ENCODE data around the gene MGAT5B. TPM values are rescaled to one million over a fixed set of nuclear protein-coding genes. Genes with fewer than 3 reads are reported as not detected.

Gene MGAT5B
- total and polyA plus RNA-seq, 10 of the 15 experiments (the other 5 are each of a cell fraction or from before 2014, with no cell fraction given), result 0.13 TPM; not detected in 9

DNA sequence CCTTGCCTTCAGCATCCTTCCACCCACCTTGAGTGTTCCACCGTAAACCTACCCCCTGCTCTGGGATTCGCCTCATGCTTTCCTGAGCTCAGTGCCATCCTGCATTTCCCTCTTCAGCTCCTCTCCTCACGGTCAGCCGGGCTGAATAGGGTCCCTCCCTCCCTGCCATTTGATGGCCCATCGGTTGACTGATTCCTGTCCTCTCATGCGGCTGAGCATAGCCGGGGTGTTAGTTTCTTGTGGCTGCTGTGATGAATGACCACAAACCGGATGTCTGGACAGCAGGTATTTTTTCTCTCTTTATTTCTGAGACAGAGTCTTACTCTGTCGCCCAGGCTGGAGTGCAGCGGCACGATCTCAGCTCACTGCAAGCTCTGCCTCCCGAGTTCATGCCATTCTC lies 44.1 kb upstream of the MGAT5B start (continued):
- TF ChIP-seq KLF5 (IDR thresholded peaks at IDR 0.05; ENCODE audit: partially characterized antibody), result no peak
- no peak for TF ChIP-seq SRF (IDR thresholded peaks at IDR 0.05; ENCODE audit: low read depth in 2 of 2, low read length in 2 of 2)
- no peak for TF ChIP-seq CREM (IDR thresholded peaks at IDR 0.05; ENCODE audit: low read depth)
- peak; percentile 12 to 46; a peak in 2 of 4 replicates for TF ChIP-seq BHLHE40 (IDR thresholded peaks at IDR 0.05; ENCODE audit: borderline replicate concordance in 1 of 2, low read depth in 2 of 2, low read length in 1 of 2)
- TF ChIP-seq KDM1A (IDR thresholded peaks at IDR 0.05; ENCODE audit: borderline replicate concordance), result no peak
- no peak for TF ChIP-seq JUNB (IDR thresholded peaks at IDR 0.05)
- no peak for TF ChIP-seq RAD21 (IDR thresholded peaks at IDR 0.05; ENCODE audit: insufficient read depth, low read depth, low read length)
- TF ChIP-seq ZZZ3 (IDR thresholded peaks at IDR 0.05; ENCODE audit: control insufficient read depth, insufficient read length, low read depth), result no peak
- TF ChIP-seq, protein P1, sequence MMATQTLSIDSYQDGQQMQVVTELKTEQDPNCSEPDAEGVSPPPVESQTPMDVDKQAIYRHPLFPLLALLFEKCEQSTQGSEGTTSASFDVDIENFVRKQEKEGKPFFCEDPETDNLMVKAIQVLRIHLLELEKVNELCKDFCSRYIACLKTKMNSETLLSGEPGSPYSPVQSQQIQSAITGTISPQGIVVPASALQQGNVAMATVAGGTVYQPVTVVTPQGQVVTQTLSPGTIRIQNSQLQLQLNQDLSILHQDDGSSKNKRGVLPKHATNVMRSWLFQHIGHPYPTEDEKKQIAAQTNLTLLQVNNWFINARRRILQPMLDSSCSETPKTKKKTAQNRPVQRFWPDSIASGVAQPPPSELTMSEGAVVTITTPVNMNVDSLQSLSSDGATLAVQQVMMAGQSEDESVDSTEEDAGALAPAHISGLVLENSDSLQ (IDR thresholded peaks at IDR 0.05), result peak; percentile 62; the same call in 1 of the 2 replicates
- TF ChIP-seq EZH2 (IDR thresholded peaks at IDR 0.05; ENCODE audit: borderline replicate concordance, control insufficient read depth, low read depth, low read length), result no peak
- no peak for TF ChIP-seq ZBED1 (IDR thresholded peaks at IDR 0.05; ENCODE audit: borderline replicate concordance)
- TF ChIP-seq ETV6 (conservative IDR thresholded peaks at IDR 0.05 in 1 of 2, IDR thresholded peaks at IDR 0.05 in 1 of 2; ENCODE audit: borderline replicate concordance in 1 of 2, low read depth in 1 of 2), result no peak
- no peak for TF ChIP-seq SIN3A (IDR thresholded peaks at IDR 0.05; ENCODE audit: low read depth, low read length)
- TF ChIP-seq PAX5 (IDR thresholded peaks at IDR 0.05; ENCODE audit: borderline replicate concordance, low read depth, low read length), result peak; percentile 84
- TF ChIP-seq, protein P2, sequence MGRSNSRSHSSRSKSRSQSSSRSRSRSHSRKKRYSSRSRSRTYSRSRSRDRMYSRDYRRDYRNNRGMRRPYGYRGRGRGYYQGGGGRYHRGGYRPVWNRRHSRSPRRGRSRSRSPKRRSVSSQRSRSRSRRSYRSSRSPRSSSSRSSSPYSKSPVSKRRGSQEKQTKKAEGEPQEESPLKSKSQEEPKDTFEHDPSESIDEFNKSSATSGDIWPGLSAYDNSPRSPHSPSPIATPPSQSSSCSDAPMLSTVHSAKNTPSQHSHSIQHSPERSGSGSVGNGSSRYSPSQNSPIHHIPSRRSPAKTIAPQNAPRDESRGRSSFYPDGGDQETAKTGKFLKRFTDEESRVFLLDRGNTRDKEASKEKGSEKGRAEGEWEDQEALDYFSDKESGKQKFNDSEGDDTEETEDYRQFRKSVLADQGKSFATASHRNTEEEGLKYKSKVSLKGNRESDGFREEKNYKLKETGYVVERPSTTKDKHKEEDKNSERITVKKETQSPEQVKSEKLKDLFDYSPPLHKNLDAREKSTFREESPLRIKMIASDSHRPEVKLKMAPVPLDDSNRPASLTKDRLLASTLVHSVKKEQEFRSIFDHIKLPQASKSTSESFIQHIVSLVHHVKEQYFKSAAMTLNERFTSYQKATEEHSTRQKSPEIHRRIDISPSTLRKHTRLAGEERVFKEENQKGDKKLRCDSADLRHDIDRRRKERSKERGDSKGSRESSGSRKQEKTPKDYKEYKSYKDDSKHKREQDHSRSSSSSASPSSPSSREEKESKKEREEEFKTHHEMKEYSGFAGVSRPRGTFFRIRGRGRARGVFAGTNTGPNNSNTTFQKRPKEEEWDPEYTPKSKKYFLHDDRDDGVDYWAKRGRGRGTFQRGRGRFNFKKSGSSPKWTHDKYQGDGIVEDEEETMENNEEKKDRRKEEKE (IDR thresholded peaks at IDR 0.05), result no peak
- no peak for TF ChIP-seq TCF3 (IDR thresholded peaks at IDR 0.05; ENCODE audit: borderline replicate concordance, insufficient read depth, low read depth, low read length)
